ENCODE data around the gene ATXN1.

DNA sequence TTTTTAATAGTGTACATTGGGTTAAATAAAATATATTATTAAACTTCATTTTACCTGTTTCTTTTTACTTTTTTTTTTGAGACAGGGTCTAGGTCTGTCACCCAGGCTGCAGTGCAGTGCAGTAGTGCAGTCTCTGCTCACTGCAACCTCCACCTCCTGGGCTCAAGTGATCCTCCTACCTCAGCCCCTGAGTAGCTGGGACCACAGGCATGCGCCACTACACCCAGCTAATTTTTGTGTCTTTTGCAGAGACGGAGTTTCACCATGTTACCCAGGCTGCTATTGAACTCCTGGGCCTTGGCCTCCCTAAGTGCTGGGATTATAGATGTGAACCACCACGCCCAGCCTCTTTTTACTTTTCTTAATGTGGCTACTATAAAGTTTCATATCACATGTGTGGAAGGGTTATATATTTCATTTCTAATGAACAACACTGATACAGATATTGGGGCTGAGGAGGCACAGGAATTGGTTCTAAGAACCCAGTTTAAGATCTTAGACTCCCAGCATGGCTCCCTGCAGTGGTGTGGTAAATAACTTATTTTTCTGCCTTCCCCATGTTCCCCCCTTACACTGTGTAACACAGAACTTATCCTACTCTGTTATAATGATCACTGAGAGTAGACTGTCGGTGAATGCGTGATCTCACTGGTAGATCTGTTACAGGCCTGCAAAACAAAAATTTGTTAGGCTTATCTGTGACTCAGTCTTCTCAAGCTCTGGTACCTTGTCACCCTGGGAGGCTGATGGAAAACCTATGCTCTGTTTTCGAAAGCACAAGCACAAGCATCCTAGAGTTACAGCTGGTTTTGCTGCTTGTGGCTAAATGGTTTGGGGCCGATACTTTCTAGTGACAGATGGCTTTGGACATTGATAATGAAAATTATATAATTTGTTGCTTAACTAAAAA, 5.8 kb upstream of the ATXN1 start:
- TF ChIP-seq, protein P1, sequence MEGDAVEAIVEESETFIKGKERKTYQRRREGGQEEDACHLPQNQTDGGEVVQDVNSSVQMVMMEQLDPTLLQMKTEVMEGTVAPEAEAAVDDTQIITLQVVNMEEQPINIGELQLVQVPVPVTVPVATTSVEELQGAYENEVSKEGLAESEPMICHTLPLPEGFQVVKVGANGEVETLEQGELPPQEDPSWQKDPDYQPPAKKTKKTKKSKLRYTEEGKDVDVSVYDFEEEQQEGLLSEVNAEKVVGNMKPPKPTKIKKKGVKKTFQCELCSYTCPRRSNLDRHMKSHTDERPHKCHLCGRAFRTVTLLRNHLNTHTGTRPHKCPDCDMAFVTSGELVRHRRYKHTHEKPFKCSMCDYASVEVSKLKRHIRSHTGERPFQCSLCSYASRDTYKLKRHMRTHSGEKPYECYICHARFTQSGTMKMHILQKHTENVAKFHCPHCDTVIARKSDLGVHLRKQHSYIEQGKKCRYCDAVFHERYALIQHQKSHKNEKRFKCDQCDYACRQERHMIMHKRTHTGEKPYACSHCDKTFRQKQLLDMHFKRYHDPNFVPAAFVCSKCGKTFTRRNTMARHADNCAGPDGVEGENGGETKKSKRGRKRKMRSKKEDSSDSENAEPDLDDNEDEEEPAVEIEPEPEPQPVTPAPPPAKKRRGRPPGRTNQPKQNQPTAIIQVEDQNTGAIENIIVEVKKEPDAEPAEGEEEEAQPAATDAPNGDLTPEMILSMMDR (IDR thresholded peaks at IDR 0.05; ENCODE audit: insufficient read depth, low read length, poor library complexity, severe bottlenecking): no peak
- TF ChIP-seq EZH2phosphoT487 (conservative IDR thresholded peaks at IDR 0.05; ENCODE audit: low read length): no peak
